Neural cell (in vitro differentiated cells): ENCODE results near the gene CLSTN2.

Experiments
- CTCF ChIP-seq: fragments of 450-650 bp; IDR thresholded peaks from 2 replicates; pipeline ENCODE4 v1.5.1; 2014; ENCODE audit warnings: antibody characterized with exemption, mild to moderate bottlenecking, moderate library complexity; ENCODE audit not compliant: poor library complexity, severe bottlenecking
- EP300 ChIP-seq: fragments of 450-650 bp; conservative IDR thresholded peaks from 2 replicates; pipeline ENCODE4 v1.6.1; 2014; ENCODE audit warnings: antibody characterized with exemption, mild to moderate bottlenecking, moderate library complexity; ENCODE audit not compliant: poor library complexity, severe bottlenecking
- EZH2 ChIP-seq: fragments of 200-600, 300-800 bp; shearing (Covaris generic), sonication (generic); IDR thresholded peaks from 2 replicates; pipeline ENCODE4 v1.6.1; 2014; ENCODE audit warnings: antibody characterized with exemption, low read length, borderline replicate concordance, mild to moderate bottlenecking; ENCODE audit not compliant: insufficient read depth, poor library complexity, severe bottlenecking
- MXI1 ChIP-seq: fragments of 450-650 bp; conservative IDR thresholded peaks from 2 replicates; pipeline ENCODE4 v1.6.1; 2014; ENCODE audit warnings: antibody characterized with exemption, mild to moderate bottlenecking; ENCODE audit not compliant: poor library complexity, severe bottlenecking
- POLR2AphosphoS5 ChIP-seq: IDR thresholded peaks from 2 replicates; pipeline ENCODE4 v1.6.1; 2012
- RAD21 ChIP-seq: fragments of 450-650 bp; conservative IDR thresholded peaks from 2 replicates; pipeline ENCODE4 v1.6.1; 2014; ENCODE audit warnings: antibody characterized with exemption, mild to moderate bottlenecking, moderate library complexity
- REST ChIP-seq: IDR thresholded peaks from 2 replicates; pipeline ENCODE4 v1.6.1; 2012; ENCODE audit warnings: borderline replicate concordance
- SMC3 ChIP-seq: fragments of 450-650 bp; conservative IDR thresholded peaks from 2 replicates; pipeline ENCODE4 v1.6.1; 2014; ENCODE audit warnings: antibody characterized with exemption, mild to moderate bottlenecking, moderate library complexity; ENCODE audit not compliant: poor library complexity
- TAF1 ChIP-seq: IDR thresholded peaks from 2 replicates; pipeline ENCODE4 v1.6.1; 2012; ENCODE audit warnings: low read depth

GRCh38 chr3:140416666-140417065, 481.7 kb downstream of the CLSTN2 start:
- TF ChIP-seq CTCF (no peak), POLR2AphosphoS5 (no peak), SMC3 (no peak), REST (no peak), MXI1 (no peak), EZH2 (no peak), EP300 (no peak), TAF1 (no peak), RAD21 (no peak)
